ENCODE measurements around the gene EIF4E3.
A peak's percentile ranks its signal among the peaks of the same experiment; 100 is the strongest.

The EIF4E3 gene

GRCh38 chr3:71758091-71758490 lies 32.9 kb upstream of the EIF4E3 start:
- no peak for TF ChIP-seq CTCF (conservative IDR thresholded peaks at IDR 0.05; ENCODE audit: control insufficient read depth, insufficient read depth, low read depth, low read length)
- no peak overlapping the region for H3K4me3 ChIP-seq (ENCODE audit: control insufficient read depth, low read depth, low read length)
- no peak for DNase-seq (ENCODE audit: low read depth)

- TF ChIP-seq CTCF (conservative IDR thresholded peaks at IDR 0.05; ENCODE audit: control insufficient read depth, insufficient read depth, low read depth, low read length) = no peak
- no peak overlapping the region for H3K4me3 ChIP-seq (ENCODE audit: control insufficient read depth, low read depth, low read length)
Measured at GRCh38 chr3:71754610-71755253, 29.5 kb upstream of the EIF4E3 start.

GRCh38 chr3:71753701-71754609 lies 28.8 kb upstream of the EIF4E3 start, which contains the start of gene GPR27:
GPR27 (plus strand) TSS chr3:71753855; CDS start chr3:71754050, 195 bp downstream.
- H3K4me3 ChIP-seq (ENCODE audit: control insufficient read depth, low read depth, low read length) = no peak within 1 kb of the TSS
- peak; percentile 31 for DNase-seq (ENCODE audit: low read depth)

More at GRCh38 chr3:71754610-71755253, 29.5 kb upstream of the EIF4E3 start:
- no peak for DNase-seq (ENCODE audit: low read depth)

GRCh38 chr3:71752831-71753700 lies 27.9 kb upstream of the EIF4E3 start:
- no peak for TF ChIP-seq CTCF (conservative IDR thresholded peaks at IDR 0.05; ENCODE audit: control insufficient read depth, insufficient read depth, low read depth, low read length)
- DNase-seq (ENCODE audit: low read depth) = no peak
- H3K4me3 ChIP-seq (ENCODE audit: control insufficient read depth, low read depth, low read length) = no peak overlapping the region

More at GRCh38 chr3:71753701-71754609, 28.8 kb upstream of the EIF4E3 start, which contains the start of gene GPR27:
- TF ChIP-seq CTCF (conservative IDR thresholded peaks at IDR 0.05; ENCODE audit: control insufficient read depth, insufficient read depth, low read depth, low read length) = no peak

- no peak for DNase-seq (ENCODE audit: low read depth)
- TF ChIP-seq CTCF (conservative IDR thresholded peaks at IDR 0.05; ENCODE audit: control insufficient read depth, insufficient read depth, low read depth, low read length) = no peak
- no peak overlapping the region for H3K4me3 ChIP-seq (ENCODE audit: control insufficient read depth, low read depth, low read length)
Measured at GRCh38 chr3:71751602-71752001, 26.4 kb upstream of the EIF4E3 start.

GRCh38 chr3:71744738-71745137 lies 19.5 kb upstream of the EIF4E3 start:
- no peak overlapping the region for H3K4me3 ChIP-seq (ENCODE audit: control insufficient read depth, low read depth, low read length)
- DNase-seq (ENCODE audit: low read depth) = no peak
- no peak for TF ChIP-seq CTCF (conservative IDR thresholded peaks at IDR 0.05; ENCODE audit: control insufficient read depth, insufficient read depth, low read depth, low read length)
